GM18502 (cell line): ENCODE results near the gene YAP1.

ENCODE experiments used
- ATAC-seq: cut with Tn5 transposase; IDR thresholded peaks from one replicate; pipeline ENCODE4 v1.9.1; 2021; ENCODE audit warnings: mild to moderate bottlenecking; ENCODE audit not compliant: unreplicated experiment, poor library complexity

YAP1 gene

DNA sequence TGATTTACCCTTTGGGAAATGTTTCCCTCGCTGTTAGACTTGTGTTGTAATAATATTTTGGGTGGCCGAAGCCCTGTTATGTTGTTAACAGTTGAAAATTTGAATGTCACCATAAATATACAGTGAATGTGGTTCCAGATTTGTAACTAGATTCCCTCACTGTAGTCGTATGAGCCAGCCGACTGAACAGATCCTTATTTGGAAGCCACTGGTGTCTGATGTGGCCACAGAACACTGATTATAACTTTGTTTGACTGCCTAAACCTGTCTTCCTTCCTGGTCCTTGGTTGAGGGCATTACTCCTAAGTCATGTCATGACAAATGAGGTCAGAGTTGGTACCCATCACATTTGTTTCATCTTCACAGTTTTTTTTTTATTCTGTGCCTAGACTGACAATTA lies 45.4 kb downstream of the YAP1 start:
- ATAC-seq = no peak

DNA sequence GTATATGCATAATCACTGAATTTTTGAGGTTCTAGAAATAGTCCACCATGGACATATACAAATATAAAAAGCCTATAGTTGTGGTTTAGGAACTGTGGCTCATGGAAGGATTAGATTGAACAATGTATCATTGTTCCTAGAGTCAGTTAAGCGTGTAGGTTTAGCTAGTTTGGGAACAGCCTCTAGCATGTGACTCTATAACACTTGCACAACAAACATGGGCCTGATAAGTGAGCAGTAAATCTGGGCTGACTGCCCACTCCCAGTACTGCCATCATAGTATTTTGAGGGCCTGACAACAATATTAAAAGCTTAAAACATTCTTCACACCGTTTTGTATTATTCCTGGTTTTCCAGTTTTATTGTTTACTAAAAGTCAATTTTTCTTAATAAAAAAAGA lies 47.0 kb downstream of the YAP1 start:
- ATAC-seq = no peak

DNA sequence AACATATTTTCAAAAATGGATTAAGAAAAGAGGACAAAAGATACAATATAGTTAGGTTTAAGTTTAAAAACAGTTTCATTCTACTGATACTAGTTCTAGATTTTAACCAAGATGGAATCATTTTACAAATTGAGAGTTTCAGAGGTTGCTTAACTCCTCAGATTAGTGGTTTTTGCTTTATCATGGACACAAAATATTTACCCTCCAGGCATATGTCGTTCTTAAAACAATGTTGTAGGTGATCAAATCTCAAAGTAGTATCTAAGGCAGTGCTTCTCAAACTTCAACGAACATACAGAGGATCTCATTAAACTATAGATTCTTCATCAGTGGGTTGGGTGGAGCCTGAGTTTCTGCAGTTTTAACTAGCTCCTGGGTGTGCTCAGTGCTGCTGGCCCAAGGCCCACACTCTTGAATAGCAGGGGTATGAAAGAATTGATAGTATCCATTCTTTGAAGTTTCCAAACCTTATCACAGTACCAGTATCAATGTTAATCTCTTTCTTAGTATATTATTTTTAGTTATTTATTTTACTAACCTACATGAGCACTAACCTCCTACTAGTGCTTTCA lies 48.0 kb downstream of the YAP1 start:
- no peak for ATAC-seq

DNA sequence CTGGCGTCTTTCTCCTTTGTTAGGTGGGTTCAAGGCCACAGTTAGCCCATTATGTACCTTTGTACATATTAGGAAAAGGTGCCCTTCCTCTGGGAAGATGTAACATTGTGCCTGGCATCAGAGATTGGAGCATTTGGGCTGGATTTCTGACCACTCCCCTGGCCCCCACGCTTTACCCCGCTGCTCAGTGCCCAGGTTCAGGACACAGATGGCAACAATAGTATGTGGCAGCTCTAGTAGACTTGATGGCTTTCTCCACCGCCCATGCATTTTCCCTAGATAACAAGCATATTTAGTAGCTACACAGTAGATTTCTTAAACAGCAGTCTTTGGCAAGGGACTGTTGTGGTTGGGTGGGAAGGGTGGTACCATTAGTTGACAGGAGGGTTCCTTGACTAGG lies 53.1 kb downstream of the YAP1 start:
- ATAC-seq = no peak

DNA sequence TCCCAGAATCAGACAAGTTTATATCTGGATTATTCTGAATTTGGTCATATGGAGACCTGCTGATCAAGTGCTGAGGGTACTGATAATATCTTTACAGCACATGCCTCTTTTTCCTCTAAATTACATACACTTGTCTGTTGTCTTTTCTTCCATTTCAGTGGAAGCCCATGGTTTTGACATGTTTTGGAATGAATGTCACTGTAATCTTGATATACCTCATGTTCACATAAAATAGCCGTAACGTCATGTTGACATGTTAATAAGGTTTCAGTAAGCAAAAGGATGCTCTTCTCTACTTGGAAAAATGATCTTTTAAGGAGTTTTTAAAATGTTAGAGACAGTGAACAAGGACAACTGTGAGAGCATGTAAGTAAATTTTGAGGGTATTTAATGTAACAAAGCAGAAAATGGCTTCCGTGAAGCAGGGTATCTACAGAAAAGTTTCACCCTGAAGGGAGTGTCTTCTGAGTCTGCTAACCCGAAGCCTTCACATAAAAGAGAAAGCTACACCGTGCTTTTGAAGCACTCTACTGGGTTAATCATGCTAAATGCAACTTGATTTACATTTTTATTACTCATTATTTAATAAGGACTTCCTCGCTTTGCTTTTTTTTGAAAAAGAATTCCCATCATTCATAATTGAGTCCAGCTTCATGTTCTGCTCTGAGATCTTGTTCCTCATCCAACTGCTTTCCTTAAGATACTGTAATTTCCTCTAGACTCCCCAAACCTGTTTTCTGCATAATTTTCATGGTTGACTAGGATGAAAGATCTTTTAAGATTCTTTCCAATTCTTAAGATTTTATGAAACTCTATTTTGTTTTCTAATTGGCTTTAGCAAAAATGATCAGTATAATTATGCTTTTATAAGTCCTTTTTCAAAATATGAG lies 56.2 kb downstream of the YAP1 start:
- no peak for ATAC-seq

DNA sequence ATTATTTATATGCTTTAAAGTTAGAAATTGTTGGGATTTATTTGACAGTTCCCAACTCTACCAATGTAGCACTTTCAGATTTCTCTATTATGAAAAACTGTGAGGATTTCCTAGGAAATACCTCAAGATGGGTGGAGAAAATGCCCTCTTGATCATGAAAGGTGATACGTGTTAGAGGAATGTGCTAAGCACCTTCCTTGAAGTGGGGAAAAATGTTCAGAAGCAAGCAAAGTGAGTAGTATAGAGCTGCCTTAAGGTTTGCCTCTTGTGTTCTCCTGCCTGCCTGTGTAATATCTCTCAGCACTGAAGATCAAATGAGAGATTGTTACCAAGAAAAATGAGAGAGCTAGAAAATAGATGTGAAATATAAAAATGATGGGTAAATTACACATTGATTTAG lies 58.2 kb downstream of the YAP1 start:
- no peak for ATAC-seq

DNA sequence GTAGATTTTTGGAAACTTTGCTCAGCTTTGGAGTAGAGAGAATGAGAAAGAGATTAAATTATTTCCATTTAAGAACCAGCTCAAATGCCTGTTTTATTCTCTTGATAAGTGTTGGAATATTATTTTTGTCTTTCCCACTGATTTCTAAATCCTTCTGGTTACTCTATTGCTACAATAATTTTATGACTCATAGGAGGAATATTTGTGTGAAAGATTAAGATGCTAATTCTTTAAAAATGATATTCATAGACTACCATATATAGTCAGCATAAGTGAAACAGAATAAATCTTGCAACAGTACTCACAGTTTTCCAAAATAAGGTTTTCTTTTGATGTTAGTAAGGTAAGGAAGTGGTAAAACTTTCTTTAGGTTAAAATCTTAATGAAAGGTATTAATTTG lies 60.9 kb downstream of the YAP1 start:
- ATAC-seq = no peak

DNA sequence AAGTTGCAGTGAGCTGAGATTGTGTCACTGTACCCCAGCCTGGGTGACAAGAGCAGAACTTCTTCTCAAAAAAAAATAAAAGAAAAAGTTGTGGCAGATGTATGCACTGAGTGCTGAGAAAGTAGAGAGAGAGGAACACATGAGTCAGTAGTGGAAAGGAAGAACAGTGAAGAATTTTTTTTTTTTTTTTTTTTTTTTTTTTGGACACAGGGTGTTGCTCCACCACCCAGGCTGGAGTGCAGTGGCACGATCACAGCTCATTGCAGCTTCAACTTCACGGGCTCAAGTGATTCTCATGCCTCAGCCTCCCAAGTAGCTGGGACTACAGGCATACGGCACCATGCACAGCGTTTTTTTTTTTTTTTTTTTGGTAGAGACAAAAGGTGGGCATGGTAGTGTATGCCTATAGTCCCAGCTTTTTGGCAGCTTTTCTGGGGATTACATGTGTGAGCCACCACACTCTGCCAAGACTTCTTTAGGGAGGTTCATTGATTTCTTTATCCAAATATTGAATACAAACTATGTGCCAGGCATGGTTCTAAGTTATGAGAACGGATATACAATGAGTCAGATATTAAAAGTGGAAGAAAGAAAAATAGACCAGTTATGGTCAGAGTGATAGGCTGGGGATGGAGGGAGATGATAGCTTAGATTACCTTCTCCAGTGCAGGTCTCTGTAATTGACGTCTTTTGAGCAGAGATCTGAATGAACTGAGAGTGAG lies 62.0 kb downstream of the YAP1 start:
- ATAC-seq = no peak

DNA sequence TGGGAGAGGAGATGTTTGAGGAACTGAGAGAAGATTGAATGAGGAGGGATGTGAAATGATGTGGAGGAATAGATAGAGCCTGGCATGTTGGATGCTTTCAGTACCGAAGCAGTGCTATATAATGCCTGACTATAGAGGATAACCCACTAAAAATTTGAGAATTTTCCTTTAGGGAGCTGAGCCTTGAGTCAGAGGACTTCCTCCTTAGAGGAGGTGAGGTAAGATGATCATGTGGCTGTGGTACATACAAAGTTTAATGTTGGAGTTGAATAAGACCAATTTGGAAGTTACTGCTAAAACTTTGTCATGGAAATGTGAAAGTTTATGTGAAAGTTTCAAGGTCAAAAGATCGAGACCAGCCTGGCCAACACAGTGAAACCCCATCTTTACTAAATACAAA lies 66.9 kb downstream of the YAP1 start:
- no peak for ATAC-seq

DNA sequence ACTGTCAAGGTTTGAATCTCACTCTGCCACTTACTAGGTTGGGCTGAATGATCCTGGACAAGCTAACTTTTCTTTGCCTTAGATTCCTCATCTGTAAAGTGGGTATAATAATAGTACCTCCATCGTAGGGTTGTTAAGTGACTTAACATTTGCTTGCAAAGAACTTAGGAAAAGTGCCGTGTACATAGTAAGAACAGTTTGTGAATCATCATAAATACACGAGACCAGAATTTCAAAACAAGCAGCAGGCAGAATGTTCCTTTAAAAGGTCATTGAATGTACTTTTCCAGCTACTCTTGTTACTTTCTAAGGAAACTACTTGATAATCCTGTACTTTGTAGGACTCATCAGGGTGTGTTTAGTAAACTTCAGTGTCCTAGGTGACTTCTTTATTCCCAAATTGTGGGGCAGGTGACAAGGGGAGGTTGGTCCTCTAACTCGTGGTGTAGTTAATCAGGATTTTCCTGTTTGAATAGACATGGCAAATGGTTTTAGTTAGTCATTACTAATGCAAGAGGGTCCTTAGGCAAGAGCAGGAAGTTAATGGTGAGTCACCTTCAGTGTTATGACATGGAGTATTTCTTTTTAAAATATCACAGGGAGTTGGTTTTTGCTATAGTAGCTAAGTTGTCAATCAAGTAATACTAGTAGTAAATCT lies 67.9 kb downstream of the YAP1 start:
- ATAC-seq = no peak

DNA sequence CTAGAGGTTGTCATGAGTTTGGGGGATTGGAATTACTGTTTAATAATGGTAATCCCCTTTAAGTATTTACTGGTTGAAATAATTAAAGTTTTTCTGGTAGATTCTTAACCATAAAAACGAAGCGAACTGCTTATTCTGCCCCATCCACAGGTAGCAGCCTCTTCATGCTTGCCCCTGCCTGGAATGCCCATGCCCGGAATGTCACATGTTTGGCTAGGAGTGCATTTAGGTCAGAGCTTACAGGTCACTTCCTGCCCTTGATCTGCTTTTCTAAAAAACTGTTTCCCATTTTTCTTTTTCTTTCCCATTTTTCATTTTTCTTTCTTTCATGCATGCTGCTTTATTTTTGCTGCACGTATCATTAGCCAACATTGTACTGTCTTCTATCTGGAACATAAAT lies 69.1 kb downstream of the YAP1 start:
- no peak for ATAC-seq

DNA sequence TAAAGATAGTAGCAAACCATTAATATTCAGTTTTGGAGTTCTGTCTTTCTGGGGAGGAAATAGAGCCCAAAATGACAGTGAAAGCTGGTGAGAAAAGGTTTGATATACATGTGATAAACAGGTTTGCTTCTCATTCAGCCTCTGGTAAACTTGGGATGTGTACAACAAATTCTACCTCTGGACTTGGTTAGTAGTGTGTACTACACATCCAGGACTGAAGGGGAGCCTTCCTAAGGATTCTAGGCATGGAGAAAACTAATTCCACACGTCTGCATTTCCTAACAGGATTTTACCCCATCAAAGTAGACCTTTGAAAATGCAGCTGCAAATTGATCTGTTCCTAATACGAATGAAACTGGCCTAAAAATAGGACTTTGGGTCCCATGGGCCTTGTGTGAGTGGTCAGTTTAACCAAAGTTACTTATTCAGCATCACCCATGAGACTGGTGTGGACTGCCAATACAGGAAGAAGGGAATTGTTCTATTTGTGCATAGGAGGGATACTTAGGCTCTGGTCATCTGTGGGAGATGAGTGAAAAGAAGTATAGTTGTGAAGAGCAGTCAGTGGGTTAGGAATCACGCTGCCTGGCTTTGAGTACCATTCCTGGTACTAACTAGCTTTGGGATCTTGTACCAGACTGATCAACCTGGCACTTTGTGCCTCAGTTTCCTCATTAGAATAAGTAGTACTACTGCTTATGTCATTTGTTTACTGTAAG lies 74.2 kb downstream of the YAP1 start:
- ATAC-seq = no peak

DNA sequence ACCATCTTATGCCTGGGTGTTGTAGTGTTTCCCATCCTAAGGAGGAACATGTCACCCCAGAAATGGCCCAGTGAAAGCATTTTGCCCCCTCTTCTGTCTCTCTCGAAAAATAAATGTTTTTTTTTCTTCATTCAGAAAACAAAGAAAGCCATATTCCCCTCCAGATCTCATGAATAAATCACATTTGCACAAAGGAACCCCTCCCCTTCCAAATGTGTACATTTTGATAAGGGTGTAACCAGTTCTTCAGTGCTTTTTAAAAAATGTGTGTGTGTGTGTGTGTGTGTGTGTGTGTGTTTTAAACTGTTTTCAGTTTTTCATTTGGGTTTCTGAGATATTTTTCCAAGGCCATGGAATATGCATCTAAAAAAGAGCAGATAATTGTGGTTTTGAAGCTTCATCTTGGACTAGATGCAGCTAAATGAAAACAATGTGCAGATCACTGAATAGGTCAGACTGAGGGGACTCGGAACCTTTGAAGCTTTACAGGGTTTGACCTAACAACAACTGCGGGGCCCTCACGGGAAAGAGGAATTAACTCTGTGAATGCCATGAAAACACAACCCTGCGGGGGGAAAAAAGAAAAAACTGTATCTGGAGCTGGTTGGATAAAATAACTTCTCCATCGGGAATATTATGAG lies 76.4 kb downstream of the YAP1 start:
- no peak for ATAC-seq

DNA sequence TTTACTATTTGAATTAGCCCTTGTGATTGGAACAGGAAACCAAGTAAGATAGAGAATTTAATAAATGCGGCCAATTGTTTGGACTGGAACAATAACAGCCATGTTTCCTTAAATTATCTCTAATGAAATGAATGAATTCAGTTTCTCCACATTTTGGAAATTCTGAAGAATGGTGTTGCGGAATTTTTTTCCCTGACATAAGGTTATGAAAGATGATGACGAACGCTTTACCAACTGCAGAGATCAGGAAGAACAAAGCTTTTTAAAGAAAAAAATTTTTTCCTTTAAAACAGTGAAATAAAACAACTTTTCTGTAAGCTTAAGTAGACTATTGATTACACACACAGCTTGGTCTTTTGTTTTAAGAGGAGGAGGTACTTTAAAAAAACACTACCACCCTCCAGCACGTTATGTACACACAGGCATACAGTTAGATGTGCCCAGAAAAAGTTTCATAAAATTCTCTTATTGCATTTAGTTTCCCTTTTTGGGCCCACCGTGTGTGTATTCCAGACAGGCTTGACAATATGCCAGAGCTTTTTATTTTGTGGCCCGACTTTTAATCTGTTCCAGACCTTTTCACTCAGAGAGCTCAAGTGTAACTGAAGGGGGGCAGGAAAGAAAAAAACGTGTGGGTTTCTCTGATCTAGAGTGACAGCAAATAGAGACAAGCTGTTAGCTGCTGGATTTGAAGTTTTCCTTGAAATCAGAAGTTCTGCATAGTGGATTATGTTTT lies 77.3 kb downstream of the YAP1 start:
- ATAC-seq = no peak

DNA sequence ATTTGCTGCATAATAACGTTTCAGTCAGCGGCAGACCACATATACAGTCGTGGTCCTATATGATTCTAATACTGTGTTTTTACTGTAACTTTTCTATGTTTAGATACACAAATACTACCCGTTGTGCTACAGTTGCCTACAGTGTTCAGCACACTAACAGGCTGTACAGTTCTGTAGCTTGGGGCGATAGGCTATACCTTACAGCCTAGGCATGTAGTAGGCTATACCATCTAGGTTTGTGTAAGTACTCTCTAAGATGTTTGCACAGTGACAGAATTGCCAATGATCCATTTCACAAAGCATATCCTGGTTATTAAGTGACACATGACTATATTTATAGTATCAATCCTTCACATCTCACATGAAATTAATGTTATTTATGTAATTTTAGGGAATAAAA lies 78.2 kb downstream of the YAP1 start:
- ATAC-seq = no peak

DNA sequence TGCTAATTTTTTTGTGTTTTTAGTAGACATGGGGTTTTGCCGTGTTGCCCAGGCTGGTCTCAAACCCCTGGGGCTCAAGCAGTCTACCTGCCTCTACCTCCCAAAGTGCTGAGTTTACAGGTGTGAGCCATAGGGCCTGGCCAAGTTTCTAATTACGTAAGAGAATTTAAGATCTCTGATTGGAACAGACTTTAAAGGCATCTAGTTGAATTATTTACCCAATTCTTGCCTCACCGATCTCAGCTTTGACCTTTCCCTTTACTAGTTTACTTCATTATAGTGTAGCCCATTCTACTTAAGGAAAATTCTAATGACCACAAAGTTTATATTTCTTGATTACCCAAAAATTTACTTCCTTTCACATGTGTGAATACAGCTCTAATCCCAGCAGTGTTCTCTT lies 81.6 kb downstream of the YAP1 start:
- ATAC-seq = no peak

DNA sequence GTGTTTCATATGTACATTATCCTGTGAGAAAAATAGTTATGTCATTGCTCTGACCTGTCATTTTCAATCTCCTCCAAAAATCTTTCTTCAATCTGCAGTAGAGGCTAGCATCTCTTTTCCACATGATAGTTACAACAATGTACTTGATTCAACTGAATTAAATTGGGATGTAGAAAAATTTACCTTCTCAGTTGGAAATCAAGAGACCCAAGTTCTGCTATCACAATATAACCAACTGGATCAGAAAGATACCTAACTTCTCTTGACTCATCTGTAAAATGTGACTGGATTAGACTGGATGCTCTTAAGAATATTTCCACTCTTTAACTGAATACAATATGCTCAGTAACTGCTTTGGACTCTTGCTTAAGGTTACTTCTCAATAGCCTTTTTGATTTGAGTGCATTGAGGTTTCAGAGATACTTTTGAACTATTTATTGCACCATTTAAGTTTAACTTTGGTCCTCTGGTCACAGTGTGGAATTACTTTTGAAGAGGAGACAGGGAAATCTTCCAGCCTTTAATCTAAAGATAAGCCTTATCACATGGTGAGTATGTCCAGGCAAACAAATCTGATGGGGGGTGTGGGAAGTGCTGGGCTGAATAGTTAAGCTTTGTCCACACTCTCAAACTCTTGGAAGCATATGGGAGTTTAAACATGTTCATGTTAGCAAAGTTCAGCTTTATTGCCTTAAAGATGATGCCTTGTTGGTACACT lies 82.3 kb downstream of the YAP1 start:
- ATAC-seq = no peak

DNA sequence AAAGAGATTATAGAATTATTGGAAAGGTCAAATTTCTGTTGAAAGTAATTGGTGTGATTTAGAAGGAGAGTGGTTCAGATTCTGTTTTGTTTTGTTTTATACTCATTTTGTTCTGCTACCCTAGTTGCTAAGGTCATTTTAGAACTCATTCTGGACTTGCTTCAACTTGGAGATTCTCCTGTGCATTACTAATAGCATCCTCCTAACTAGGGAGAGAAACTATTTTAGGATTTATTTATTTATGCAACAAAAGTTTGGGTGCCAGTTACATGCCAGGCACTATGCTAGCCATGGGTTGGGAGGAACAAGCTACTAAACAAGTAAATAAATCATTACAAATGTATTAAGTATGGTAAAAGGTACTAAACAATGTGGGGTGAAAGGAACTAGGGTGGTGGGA lies 84.0 kb downstream of the YAP1 start:
- ATAC-seq = no peak

DNA sequence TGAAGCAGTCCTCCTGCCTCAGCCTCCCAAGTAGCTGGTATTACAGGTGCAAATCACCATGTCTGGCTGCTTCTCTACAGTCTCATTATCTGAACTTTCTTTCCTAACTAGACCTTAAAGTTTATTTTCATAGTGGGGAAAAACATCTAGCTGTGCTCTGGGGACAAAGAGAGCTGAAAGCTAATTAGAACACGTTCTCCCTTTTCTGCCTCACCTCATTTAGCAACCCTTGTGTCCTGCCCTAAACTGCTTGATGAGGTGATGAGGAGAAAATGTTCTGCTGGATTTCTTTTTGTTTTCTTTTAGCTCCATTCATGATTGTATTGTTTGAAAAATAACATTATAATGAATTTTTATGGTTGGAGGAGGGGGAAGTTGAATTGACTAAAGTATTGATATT lies 84.7 kb downstream of the YAP1 start:
- ATAC-seq = no peak
